GM21515 (cell line): ENCODE measurements around the gene CASP3.
A peak's percentile ranks its signal among the peaks of the same experiment; 100 is the strongest.
"Not testable (repeated sequence)": the region's sequence is repeated elsewhere in the genome, so short reads cannot be mapped to it uniquely, and the experiment has no call there.

Source experiments
- ATAC-seq: cut with Tn5 transposase; IDR thresholded peaks from one replicate; pipeline ENCODE4 v1.9.1; 2021; ENCODE audit not compliant: unreplicated experiment

CASP3 gene

DNA sequence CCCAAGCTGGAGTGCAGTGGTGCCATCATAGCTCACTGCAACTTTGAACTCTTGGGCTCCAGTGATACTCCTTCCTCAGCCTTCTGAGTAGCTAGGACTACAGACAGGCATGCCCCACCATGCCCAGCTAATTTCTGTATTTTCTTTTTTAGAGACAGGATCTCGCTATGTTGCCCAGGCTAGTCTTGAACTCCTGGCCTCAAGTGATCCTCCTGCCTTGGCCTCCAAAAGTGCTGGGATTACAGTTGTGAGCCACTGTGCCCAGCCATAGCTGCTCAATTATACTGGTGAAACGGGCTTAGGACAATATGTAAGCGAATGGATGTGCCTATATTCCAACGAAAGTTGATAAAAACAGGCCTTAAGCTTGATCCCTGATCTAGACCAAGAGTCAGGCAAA, 13.1 kb downstream of the CASP3 start:
- no peak for ATAC-seq

DNA sequence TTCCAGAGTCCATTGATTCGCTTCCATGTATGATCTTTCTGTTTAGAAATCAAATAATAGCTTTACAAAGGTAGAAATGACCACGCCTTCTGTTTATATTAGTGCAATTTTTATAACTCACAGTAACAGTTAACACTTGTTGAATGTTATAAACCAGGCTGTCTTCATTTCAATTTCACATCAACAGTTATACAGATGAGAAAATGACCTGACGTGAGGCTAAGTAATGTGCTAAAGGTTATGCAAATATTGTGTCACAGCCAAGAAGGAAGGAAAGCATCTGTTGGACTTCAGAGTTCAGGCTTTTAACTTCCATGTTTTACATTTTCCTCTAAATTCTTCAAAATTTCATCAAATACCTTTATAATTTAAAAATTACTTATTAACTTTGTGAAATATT, 13.9 kb downstream of the CASP3 start:
- no peak for ATAC-seq

GRCh38 chr4:184632842-184633241, 16.4 kb downstream of the CASP3 start:
- ATAC-seq, result no peak

DNA sequence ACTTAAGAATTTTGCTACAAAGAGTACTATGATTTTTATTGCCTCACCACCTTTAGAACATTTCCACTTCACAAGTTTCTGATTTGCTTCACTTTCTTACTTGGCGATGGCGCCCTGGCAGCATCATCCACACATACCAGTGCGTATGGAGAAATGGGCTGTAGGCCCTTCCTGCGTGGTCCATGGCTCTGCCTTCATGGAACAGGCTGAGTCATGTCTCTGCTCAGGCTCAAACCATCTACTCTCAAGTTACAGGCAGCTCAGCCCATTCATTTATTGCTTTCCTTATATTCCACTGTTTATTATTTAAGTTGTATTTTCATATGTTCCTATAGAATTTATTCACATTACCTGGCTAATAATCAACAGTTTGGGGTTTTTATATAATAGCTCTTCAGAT, 21.1 kb downstream of the CASP3 start:
- no peak for ATAC-seq

- not testable (repeated sequence) for ATAC-seq
Measured at GRCh38 chr4:184625783-184626596, 23.3 kb downstream of the CASP3 start.

DNA sequence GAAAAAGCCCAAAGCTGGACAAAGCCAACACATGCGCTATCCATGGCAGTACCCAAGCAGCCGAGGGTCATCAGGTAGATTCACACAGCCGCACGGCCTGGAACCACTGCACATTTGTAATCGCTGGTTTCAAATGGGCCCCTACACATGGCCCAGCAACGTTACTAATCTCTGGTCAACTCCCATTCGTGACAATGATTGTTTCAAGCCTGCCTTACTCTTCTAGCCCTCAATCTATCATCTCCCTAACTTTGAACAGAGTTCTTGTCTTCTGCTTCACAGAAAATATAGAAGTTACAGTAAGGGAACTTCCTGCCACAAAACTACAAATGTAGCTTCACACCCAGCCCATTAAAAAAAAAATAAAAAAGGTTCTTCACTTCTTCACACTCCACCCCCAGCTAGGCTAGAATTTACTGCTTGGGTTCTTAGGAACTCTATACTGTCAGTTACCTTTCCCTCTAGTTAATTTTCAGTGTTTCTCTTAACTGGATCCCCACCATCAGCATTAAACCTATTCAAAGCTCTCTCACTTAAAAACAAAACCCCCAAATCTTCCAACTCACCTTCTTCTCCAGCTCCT, 24.2 kb downstream of the CASP3 start:
- ATAC-seq, result no peak

DNA sequence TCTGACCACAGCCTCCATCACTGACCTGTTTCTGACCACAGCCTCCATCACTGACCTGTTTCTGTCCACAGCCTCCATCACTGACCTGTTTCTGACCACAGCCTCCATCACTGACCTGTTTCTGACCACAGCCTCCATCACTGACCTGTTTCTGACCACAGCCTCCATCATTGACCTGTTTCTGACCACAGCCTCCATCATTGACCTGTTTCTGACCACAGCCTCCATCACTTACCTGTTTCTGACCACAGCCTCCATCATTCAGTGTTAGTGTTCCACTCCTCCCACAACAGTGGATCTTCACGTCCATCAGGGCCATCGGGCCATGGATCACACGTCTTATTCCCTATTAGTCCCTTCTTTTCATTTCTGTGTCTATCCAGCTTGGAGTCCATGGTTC, 24.7 kb downstream of the CASP3 start:
- not testable (repeated sequence) for ATAC-seq

- ATAC-seq, result no peak
Measured at GRCh38 chr4:184621518-184621917, 27.7 kb downstream of the CASP3 start.

- no peak for ATAC-seq
Measured at GRCh38 chr4:184620212-184620867, 28.9 kb downstream of the CASP3 start.

- ATAC-seq, result no peak
Measured at GRCh38 chr4:184617600-184618196, 31.5 kb downstream of the CASP3 start.

DNA sequence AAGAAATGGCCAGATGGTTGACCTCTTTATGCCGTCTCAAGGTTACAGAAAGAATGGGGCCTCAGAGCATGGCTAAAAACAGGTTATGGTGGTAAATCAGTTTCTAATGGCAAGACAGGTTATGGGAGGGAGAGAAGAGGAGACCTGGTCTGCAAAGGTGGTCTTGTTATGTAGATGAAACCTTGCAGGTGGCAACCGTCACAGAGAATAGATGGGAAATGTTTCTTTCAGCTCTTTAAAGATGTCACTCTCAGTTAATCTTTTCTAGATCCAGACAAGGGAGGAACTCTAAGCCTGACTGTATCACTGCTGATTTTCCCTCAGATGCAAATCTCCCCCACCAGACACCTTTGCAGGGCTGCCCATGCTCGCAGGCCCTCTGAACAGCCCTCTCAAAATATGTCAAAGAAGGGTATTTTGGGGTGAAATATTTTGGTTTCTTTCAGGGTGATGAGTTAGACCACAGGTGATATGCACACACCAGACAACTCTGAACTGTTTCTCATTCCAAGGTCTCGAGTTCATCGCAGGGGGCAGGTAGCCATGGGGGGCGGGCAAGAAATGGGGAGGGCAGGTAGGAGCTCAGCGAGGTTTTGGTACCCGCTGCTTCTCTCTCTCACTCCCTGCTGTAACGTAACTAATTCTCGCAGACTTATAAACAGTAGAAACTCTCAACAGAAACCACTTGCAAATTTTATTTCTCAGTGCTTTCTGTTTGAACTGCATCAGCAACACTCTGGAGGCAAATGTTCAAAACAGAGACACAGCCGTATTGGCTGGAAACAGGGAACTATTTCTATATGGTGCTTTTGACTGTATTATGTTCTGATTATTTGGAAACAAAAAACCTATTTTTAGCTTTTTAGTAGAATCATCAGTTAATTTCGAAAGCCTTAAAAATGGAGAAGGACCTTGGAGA, 32.4 kb downstream of the CASP3 start:
- peak; percentile 84 for ATAC-seq

DNA sequence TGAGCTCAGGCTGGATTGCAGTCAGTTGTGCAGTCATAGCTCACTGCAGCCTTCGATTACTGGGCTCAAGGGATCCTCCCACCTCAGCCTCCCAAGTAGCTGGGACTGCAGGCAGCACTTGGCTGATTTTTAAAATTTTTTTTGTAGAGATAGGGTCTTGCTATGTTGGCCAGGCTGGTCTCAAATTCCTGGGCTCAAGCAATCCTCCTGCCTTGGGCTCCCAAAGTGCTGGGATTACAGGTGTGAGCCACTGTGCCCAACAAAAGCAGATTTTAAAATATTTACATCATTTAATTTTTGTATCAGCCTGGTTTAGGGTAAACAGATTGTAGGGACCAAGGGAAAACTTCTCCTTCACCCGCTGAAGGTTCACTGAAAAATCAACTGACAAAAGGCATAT, 33.1 kb downstream of the CASP3 start:
- ATAC-seq, result not testable (repeated sequence)

DNA sequence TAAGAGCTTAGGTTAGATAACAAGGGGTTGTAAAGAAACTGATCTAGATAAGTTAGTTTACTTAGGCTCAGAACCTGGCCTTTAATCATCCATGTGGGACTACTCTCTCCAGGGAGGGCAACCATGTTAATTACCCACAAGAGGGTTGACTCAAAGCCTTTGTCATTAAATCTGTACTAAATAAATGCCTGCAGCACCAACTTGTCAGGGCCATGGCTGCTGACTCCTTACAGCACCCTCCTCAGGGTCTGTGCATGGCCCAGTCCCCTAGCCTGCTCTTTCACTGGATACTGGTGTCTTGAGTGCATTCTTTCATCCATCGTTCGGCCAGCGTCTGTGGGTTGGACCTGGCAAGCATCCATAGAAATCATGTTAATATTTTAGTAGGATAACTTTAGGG, 34.7 kb downstream of the CASP3 start:
- ATAC-seq, result no peak

DNA sequence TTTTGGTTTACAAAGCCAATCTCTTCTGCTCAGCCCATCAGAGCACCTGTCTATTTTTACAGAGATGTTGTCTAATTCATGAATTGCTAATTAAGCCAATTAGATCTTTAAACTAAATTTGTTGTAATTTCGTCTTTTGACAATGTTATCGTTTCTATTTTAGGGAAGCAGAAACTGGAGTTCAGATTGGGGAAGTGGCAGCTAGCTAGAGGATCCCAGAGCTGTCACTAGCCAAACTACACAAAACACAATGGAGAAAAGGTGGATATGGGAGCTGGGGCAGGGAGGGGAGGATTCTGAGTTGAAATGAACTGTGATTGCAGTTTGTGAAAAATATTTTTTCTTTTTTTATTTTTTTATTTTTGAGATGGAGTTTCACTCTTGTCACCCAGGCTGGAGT, 35.8 kb downstream of the CASP3 start:
- ATAC-seq, result no peak

- no peak for ATAC-seq
Measured at GRCh38 chr4:184612074-184612473, 37.2 kb downstream of the CASP3 start.

GRCh38 chr4:184607429-184607828, 41.8 kb downstream of the CASP3 start:
- not testable (repeated sequence) for ATAC-seq

DNA sequence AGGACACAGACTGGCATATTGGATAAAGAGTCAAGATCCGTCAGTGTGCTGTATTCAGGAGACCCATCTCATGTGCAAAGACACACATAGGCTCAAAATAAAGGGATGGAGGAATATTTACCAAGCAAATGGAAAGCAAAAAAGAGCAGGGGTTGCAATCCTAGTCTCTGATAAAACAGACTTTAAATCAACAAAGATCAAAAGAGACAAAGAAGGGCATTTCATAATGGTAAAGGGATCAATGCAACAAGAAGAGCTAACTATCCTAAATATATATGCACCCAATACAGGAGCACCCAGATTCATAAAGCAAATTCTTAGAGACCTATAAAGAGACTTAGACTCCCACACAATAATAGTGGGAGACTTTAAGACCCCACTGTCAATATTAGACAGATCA, 46.4 kb downstream of the CASP3 start:
- not testable (repeated sequence) for ATAC-seq

GRCh38 chr4:184600982-184601381, 48.3 kb downstream of the CASP3 start:
- ATAC-seq, result not testable (repeated sequence)

GRCh38 chr4:184599492-184600135, 49.6 kb downstream of the CASP3 start:
- ATAC-seq, result no peak
